SJCRH30 (cell line): ENCODE measurements around the gene PMFBP1. TPM values are rescaled to one million over a fixed set of nuclear protein-coding genes. Genes with fewer than 3 reads are reported as not detected.

ENCODE experiments used
- DNase-seq, 2 experiments: peaks; one replicate each; pipeline ENCODE4 v3.0.0-alpha.2; 2015 to 2020
- H3K27ac ChIP-seq: fragments of 250-450 bp; sonication (Bioruptor Pico); 2 replicates; pipeline ENCODE4 v1.5.1; 2020; ENCODE audit warnings: mild to moderate bottlenecking, moderate library complexity
- H3K27me3 ChIP-seq: fragments of 250-450 bp; sonication (Bioruptor Pico); 2 replicates; pipeline ENCODE4 v1.5.1; 2020; ENCODE audit warnings: mild to moderate bottlenecking, moderate library complexity
- H3K36me3 ChIP-seq: fragments of 250-450 bp; sonication (Bioruptor Pico); 2 replicates; pipeline ENCODE4 v1.5.1; 2020; ENCODE audit warnings: mild to moderate bottlenecking, moderate library complexity
- H3K4me1 ChIP-seq: fragments of 250-450 bp; sonication (Bioruptor Pico); 2 replicates; pipeline ENCODE4 v1.5.1; 2020; ENCODE audit warnings: mild to moderate bottlenecking, moderate library complexity
- H3K4me3 ChIP-seq: fragments of 250-450 bp; sonication (Bioruptor Pico); 2 replicates; pipeline ENCODE4 v1.5.1; 2020; ENCODE audit warnings: mild to moderate bottlenecking, moderate library complexity
- H3K9me3 ChIP-seq: fragments of 250-450 bp; sonication (Bioruptor Pico); replicated peaks from 2 replicates; pipeline ENCODE4 v1.5.1; 2020; ENCODE audit warnings: mild to moderate bottlenecking, moderate library complexity
- total RNA-seq: library from RNA; depleted of rRNA; stranded (reverse); fragments of >200 nt; shearing (Covaris generic); gene quantifications from 2 replicates; pipeline ENCODE4 v1.2.3, GENCODE V29; 2014

The PMFBP1 gene
- total RNA-seq, 1 experiment from 2014 or later: 0.34 TPM

DNA sequence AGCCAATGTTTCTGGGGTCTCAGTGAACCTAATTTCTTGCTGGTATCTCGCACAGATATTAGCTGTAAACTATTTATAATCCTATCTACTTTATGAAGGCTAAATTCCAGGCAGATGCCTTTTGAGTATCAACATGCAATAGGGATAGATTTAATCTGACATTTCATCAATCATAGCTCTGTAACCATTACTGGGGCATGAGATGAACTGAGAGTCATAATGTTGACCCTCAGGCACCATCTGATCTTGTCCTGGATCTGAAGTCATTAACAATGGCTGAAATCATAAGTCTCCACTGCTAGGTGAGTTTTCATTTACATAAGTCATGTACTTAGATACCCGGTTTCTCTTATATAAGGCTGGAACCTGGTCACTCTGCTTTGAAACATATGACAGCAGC lies 3.6 kb downstream of the PMFBP1 start:
- H3K27me3 ChIP-seq: no peaks in the 10 kb centered on the region
- H3K9me3 ChIP-seq: no peaks in the 10 kb centered on the region
- H3K36me3 ChIP-seq: no peaks in the 10 kb centered on the region
- no peak for DNase-seq
- H3K4me1 ChIP-seq: no peaks in the 10 kb centered on the region
- no peak overlapping the region for H3K4me3 ChIP-seq
- H3K27ac ChIP-seq: no peak overlapping the region

DNA sequence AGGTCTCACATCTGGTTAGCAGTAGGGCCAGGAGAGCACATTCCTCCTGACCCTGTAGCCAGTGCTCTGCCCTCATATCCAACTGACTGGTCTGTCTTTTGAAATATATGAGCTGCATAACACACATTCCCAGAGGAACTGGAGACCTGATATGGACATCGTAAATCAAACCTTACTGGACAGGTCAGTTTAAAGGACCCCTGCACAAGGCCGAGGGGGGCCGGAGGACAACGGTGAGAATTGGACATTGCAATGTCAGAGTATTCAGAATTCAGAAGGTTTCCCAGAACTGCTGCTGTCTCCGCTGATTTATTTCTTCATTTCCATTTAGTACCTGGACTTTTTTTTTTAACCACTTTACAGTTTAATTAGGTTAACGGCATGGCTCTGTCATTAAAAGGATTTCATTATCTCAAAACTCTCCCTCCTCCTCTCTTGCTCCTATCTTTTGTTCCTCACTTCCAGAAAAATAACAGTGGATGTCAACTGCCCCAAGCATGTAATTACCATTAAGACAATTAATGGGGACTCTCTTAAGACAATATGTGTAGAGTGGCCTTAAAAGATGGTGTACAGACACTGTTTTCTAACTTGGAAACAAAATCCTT lies 4.9 kb downstream of the PMFBP1 start:
- Histone ChIP-seq H3K27ac (no peak overlapping the region), H3K36me3 (no peaks in the 10 kb centered on the region), H3K9me3 (no peaks in the 10 kb centered on the region), H3K4me3 (no peak overlapping the region), H3K4me1 (no peaks in the 10 kb centered on the region), H3K27me3 (no peaks in the 10 kb centered on the region)
- DNase-seq: no peak

DNA sequence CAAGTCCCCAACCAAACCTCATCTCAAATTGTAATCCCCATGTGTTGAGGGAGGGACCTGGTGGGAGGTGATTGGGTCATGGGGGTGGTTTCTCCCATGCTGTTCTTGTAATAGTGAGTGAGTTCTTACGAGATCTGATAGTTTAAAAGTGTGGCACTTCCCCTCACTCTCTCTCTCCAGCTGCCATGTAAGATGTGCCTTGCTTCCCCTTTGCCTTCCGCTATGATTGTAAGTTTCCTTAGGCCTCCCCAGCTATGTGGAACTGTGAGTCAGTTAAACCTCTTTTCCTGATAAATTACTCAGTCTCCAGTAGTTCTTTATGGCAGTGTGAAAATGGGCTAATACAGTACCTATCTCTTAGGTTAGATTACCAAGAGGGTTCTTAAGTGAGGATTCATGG lies 5.8 kb downstream of the PMFBP1 start:
- Histone ChIP-seq H3K36me3 (no peaks in the 10 kb centered on the region), H3K27me3 (no peaks in the 10 kb centered on the region), H3K4me3 (no peak overlapping the region), H3K9me3 (no peaks in the 10 kb centered on the region), H3K4me1 (no peaks in the 10 kb centered on the region), H3K27ac (no peak overlapping the region)
- no peak for DNase-seq

DNA sequence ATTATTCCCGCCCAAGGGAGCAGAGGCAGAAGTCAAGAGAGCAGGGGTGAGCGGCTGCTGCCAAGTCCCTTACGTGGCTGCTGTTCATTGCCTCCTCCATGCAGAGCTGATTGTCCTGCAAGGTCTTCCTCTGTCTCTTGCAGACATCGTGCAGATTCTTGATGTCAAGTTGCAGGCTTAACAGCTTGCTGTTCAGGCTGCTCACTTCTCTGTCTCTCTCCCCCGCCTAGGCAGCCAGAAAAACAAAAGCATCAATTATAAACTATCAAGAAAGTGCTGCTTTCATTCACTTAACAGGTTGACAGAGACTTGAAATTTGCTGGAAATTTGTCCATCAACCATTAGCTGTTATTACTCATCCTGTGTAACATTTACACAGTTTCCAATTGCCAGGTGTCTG lies 7.3 kb downstream of the PMFBP1 start:
- no peak overlapping the region for H3K4me3 ChIP-seq
- no peaks in the 10 kb centered on the region for H3K4me1 ChIP-seq
- no peak for DNase-seq
- H3K27ac ChIP-seq: no peak overlapping the region
- H3K27me3 ChIP-seq: no peaks in the 10 kb centered on the region
- H3K36me3 ChIP-seq: no peaks in the 10 kb centered on the region
- H3K9me3 ChIP-seq: no peaks in the 10 kb centered on the region

DNA sequence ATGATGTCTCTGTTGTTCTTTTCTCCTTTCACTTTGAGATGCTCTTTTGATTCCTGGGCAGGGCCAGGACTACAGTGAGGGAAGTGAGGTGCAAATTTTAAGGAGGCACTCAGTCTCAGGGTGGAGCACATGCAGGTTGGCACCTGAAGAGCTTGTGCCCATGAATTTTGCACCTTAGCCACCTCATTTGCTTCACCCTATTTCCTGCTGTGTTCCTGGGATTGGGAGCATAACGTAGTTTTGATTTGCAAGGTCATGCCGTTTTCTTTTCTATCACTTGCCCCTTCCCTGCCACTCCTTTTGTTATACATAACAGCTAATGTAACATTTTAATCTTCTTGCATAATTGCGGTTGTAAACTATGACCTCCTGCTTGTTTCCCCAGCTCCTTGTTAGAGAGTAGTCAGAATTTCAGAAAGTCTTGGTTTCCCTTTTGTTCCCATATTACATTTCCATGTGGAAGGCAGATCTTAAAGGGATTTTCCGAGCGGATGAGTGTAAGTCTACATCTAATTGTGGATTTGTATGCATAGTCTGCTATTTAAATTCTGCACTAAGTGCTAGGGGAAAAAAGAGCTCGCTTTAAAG lies 9.8 kb downstream of the PMFBP1 start:
- no peak overlapping the region for H3K4me3 ChIP-seq
- no peaks in the 10 kb centered on the region for H3K4me1 ChIP-seq
- H3K27me3 ChIP-seq: no peaks in the 10 kb centered on the region
- no peaks in the 10 kb centered on the region for H3K9me3 ChIP-seq
- H3K27ac ChIP-seq: no peak overlapping the region
- no peaks in the 10 kb centered on the region for H3K36me3 ChIP-seq
- no peak for DNase-seq

DNA sequence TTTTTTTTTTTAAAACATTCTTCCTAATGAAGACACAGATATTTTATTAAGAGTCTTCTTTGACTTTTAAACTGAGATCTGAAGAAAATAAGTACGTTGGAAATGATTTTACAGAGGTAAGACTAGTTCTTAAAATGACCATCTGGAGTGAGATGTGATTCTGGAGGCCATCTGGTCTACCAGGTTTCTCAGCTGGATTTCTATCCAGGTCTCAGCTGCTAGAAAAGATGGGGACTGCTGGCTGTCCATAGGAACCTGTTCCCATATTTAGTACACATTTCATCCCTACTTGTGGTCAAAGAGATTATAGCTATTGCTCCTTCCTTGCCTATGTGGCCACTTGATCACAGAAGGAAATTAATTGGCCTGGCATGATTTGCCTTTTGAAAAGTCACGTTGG lies 12.2 kb downstream of the PMFBP1 start:
- Histone ChIP-seq H3K9me3 (no peaks in the 10 kb centered on the region), H3K4me1 (no peaks in the 10 kb centered on the region), H3K27ac (no peak overlapping the region), H3K4me3 (no peak overlapping the region), H3K27me3 (no peaks in the 10 kb centered on the region), H3K36me3 (no peaks in the 10 kb centered on the region)
- DNase-seq: no peak

DNA sequence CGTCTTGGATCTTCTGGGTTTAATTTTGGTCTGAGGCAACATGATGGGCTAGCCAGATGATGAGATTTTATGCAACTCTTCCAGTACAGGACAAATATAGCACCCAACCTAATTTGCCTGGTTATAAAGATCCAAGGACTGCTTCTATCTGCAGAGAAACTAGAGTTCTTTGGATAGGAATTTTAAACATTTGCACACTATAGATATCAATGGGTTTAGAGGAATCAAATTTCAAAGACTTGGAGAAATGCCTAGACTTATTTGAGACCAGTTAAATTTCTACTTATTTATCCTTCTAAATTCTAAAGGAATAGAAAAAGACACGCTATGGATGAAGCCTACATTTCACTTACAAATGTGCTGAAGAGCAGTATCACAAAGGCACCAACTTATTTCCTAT lies 12.6 kb downstream of the PMFBP1 start:
- Histone ChIP-seq H3K4me1 (no peaks in the 10 kb centered on the region), H3K27ac (no peak overlapping the region), H3K36me3 (no peaks in the 10 kb centered on the region), H3K9me3 (no peaks in the 10 kb centered on the region), H3K4me3 (no peak overlapping the region), H3K27me3 (no peaks in the 10 kb centered on the region)
- DNase-seq: no peak

DNA sequence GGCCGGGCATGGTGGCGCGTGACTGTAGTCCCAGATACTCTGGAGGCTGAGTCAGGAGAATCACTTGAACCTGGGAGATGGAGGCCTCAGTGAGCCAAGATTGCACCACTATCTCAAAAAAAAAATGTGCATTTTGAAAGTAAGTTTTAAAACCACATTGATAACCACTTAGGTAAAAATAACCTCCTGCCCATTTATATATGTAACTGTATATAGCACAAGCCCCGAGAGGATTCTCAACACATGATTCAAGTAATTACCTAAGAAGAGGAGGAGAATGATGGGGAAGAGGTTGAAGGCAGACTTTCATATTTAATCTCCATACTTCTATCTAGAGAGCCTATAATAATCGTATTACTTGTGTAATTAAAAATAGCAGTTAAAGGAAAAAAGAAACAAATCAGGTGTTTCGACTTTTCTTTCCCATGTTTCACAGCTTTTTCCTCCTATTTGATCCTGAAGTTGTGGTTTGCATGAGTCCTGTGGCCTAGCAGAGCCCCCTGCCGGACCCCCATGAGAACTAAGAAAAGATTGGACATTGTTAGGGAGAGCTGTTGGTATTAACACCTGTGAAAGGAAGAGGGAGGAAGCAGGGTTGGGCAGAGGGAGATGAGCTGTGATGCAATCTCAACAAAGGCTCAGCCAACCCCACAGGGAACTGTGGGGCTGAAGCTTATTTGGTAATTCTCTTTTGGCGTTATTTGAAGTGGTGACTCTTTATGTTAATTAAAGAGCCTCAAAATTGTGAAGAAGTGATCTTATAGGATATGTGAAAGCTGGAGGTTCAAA lies 22.1 kb downstream of the PMFBP1 start:
- DNase-seq: peak in 1 of 2 experiments; percentile 18
- Histone ChIP-seq H3K4me3 (no peak overlapping the region), H3K9me3 (no peaks in the 10 kb centered on the region), H3K27ac (no peak overlapping the region), H3K27me3 (no peaks in the 10 kb centered on the region), H3K36me3 (no peaks in the 10 kb centered on the region), H3K4me1 (no peaks in the 10 kb centered on the region)

DNA sequence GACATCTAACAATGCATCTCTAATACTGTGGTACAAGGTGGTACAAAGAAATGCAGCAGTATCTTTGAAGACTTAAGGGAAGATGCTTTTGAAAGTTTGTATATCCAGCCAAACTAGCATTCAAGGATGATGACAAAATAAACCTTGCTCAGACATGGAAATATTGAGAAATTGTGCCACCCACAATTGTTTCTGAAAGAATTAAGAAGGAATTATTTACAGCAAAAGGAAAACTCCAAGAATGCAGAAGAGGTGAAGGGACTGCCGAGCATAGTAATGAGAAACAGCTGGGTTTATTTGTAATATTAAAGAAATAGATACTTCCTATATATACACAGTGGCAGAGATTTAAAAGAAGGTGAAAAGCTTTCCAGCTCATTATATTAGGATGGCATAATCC lies 29.5 kb downstream of the PMFBP1 start:
- no peak overlapping the region for H3K4me3 ChIP-seq
- H3K27me3 ChIP-seq: no peaks in the 10 kb centered on the region
- no peaks in the 10 kb centered on the region for H3K9me3 ChIP-seq

DNA sequence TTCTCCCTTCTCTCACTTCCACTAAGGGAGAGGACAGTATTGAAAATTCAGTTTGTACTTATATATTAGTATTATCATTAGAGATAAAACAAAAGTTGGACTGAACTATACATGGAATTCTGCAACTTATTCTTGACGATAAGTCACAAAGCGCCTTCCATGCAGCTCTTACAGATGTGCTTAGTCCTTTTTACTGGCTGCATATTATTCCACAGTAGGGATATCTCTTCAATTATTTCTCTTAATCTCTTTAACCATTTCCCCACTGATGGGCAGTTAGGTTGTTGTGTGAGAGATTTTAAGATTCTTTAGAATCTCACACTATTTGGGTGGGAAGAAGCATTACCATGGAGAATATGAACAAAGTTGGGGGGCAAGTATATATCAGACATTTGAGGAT lies 32.0 kb downstream of the PMFBP1 start:
- Histone ChIP-seq H3K4me1 (no peaks in the 10 kb centered on the region), H3K27ac (no peak overlapping the region)
- DNase-seq: no peak

More for the DNA sequence above, 29.5 kb downstream of the PMFBP1 start:
- Histone ChIP-seq H3K27ac (no peak overlapping the region), H3K4me1 (no peaks in the 10 kb centered on the region), H3K36me3 (no peaks in the 10 kb centered on the region)
- no peak for DNase-seq

DNA sequence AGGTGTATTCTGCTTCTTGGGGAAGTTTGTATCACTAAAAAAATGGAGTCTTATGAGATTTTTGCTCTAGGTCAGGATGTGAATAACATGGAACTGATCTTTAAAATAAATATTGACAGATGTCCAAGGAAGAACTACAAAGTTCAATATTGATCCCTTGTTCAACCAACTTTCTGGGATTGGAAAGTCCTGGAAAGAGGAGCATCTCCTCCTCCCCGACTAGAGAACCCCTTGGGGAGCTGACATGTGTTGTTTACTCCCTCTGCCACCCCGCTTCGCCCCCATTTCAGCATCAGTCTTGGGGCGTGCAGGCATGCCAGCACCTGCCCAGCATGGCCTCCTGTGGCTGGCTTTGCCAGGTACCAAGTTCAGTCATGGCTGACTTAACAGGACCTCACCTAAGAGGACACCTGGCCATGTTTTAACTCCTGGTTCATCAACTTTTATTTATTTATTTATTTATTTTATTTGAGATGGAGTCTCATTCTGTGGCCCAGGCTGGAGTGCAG lies 33.8 kb downstream of the PMFBP1 start:
- H3K4me3 ChIP-seq: no peak overlapping the region
- H3K4me1 ChIP-seq: no peaks in the 10 kb centered on the region
- H3K9me3 ChIP-seq: no peaks in the 10 kb centered on the region
- DNase-seq: no peak
- H3K27me3 ChIP-seq: no peaks in the 10 kb centered on the region
- H3K36me3 ChIP-seq: no peaks in the 10 kb centered on the region
- no peak overlapping the region for H3K27ac ChIP-seq

More for the DNA sequence above, 32.0 kb downstream of the PMFBP1 start:
- Histone ChIP-seq H3K36me3 (no peaks in the 10 kb centered on the region), H3K9me3 (no peaks in the 10 kb centered on the region), H3K4me3 (no peak overlapping the region), H3K27me3 (no peaks in the 10 kb centered on the region)

DNA sequence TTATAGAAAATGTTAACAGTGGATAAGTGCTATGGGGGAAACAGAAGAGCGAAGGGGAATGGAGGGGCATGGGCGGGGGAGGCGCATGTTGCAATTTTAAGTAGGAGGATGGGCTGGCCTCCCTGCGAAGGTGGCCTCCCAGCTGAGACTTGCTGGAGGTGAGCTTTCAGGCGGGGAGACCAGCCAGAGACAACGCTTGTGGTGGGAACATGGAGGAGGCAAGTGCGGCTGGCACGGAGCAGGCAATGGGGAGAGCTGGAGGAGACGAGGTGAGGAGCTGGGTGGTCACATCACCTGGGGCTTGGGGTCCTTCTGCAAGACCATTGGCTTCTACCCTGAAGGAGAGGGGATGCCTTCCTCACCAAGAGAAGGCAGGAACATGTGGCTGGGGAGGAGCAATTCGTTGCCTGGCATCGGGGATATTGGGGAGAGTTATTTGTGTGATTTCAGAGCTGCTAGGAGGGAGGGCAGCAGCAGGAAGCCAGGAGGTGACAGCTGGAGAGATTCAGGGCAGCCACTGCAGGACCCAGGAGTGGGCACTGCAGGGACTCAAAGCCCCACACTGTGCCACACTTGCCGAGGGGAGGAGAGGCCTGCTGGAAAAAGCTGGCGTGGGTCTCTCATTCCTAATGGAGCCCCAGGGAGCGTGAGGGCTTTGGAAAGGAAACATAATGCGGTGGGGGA lies 34.4 kb downstream of the PMFBP1 start:
- Histone ChIP-seq H3K36me3 (no peaks in the 10 kb centered on the region), H3K9me3 (no peaks in the 10 kb centered on the region), H3K4me3 (no peak overlapping the region), H3K27me3 (no peaks in the 10 kb centered on the region), H3K4me1 (no peaks in the 10 kb centered on the region), H3K27ac (no peak overlapping the region)
- no peak for DNase-seq

DNA sequence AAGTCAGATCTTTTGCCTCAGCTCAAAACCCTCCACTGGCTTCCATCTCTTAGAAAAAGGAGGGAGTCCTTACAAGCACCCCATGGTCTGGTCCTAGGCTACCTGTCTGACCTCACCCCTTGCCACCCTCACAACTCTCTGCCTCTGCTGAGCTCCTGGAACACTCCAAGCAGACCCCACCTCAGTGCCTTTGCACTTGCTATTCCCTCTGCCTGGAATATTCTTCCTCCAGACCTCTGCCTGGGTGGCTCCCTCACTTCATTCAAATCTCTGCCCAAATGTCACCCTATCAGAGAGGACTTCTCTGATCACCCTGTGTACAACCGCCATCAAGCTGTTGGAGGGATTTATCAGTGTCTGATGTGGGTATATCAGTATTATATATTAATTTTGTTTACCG lies 37.4 kb downstream of the PMFBP1 start:
- Histone ChIP-seq H3K36me3 (no peaks in the 10 kb centered on the region), H3K9me3 (no peaks in the 10 kb centered on the region), H3K4me1 (no peaks in the 10 kb centered on the region), H3K27me3 (no peaks in the 10 kb centered on the region), H3K27ac (no peak overlapping the region), H3K4me3 (no peak overlapping the region)
- no peak for DNase-seq

DNA sequence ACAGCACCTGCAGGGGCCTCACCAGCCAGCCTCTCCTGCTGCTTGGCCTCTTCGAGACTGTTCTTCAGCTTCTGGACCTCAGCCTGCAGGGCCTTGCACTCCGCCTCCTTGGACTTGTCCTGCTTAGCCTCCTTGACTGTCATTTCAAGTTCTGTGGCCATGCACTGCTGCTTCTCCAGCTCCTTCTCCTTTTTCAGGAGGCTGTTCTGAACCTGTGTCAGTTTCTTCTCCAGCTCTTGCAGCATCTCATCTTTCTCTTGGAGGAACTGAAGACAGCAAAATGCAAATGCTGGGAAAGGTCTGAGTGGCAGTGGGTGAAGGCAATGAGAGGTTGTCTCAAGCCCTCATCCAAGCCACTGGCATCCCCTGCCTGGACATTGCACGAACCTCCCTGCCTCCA lies 39.2 kb downstream of the PMFBP1 start:
- Histone ChIP-seq H3K4me1 (no peaks in the 10 kb centered on the region), H3K27me3 (no peaks in the 10 kb centered on the region), H3K9me3 (no peaks in the 10 kb centered on the region), H3K36me3 (no peaks in the 10 kb centered on the region), H3K4me3 (no peak overlapping the region), H3K27ac (no peak overlapping the region)
- DNase-seq: no peak

DNA sequence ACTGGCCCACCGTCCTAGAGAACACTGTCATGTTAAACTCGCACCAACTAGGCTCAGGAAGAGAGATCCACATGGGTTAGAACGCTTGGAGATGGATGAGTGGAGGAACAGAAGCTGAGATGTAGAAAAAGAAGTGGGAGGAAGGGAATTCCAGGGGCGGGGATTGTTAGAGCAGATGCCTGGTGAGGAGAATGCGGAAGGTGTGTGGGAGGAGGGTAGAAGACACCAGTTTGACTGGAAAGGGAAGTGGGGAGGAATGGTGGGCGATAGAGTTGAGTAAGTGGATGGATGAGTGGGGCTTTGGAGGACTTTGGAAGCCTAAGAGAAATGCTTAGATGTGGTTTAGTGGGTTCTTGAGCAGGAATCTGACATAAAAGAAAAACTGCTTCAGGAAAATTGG lies 40.9 kb downstream of the PMFBP1 start:
- no peak for DNase-seq
- no peaks in the 10 kb centered on the region for H3K36me3 ChIP-seq
- H3K4me1 ChIP-seq: no peaks in the 10 kb centered on the region
- no peak overlapping the region for H3K4me3 ChIP-seq
- no peaks in the 10 kb centered on the region for H3K9me3 ChIP-seq
- no peaks in the 10 kb centered on the region for H3K27me3 ChIP-seq
- H3K27ac ChIP-seq: no peak overlapping the region
